Heart left ventricle (tissue), 16 donors: ENCODE results near the gene COPG2. TPM values are rescaled to one million over a fixed set of nuclear protein-coding genes. Genes with fewer than 3 reads are reported as not detected.
"Not testable (repeated sequence)": the region's sequence is repeated elsewhere in the genome, so short reads cannot be mapped to it uniquely, and the experiment has no call there.

Source experiments
- ATAC-seq, 4 donors: fragments of 200-7000 bp; cut with Tn5 transposase; one replicate each; pipeline ENCODE4 v1.9.1; 2020 to 2022; ENCODE audit warnings: moderate library complexity in 4 of 4, mild to moderate bottlenecking in 3 of 4, moderate number of reproducible peaks in 1 of 4
- DNase-seq, 5 donors: peaks; one replicate each; pipeline ENCODE4 v3.0.0-alpha.2; 2020
- H3K27ac ChIP-seq, 12 donors: fragments of 200-600 bp; sonication (generic) in 4 of 12; one replicate each; pipeline versions ENCODE4 v1.5.0 to v1.8.0; 2016 to 2022; ENCODE audit warnings: mild to moderate bottlenecking in 2 of 12
- H3K27me3 ChIP-seq, 9 donors: fragments of 200-600 bp; sonication (generic) in 2 of 9; one replicate each; pipeline versions ENCODE4 v1.5.1 to v1.8.0; 2016 to 2022; ENCODE audit warnings: mild to moderate bottlenecking in 3 of 9
- H3K36me3 ChIP-seq, 9 donors: fragments of 200-600 bp; sonication (generic) in 2 of 9; one replicate each; pipeline versions ENCODE4 v1.5.0 to v1.8.0; 2018 to 2022; ENCODE audit warnings: mild to moderate bottlenecking in 2 of 9
- H3K4me1 ChIP-seq, 12 donors: fragments of 200-600 bp; sonication (generic) in 4 of 12; one replicate each; pipeline versions ENCODE4 v1.5.0 to v1.8.0; 2016 to 2022; ENCODE audit warnings: mild to moderate bottlenecking in 3 of 12
- H3K4me3 ChIP-seq, 12 donors: fragments of 200-600 bp; sonication (generic) in 4 of 12; one replicate each; pipeline versions ENCODE4 v1.5.0 to v1.8.0; 2017 to 2022; ENCODE audit warnings: mild to moderate bottlenecking in 9 of 12, moderate library complexity in 4 of 12
- H3K9me3 ChIP-seq, 12 donors: fragments of 200-600 bp; sonication (generic) in 4 of 12; one replicate each; pipeline versions ENCODE4 v1.5.0 to v1.8.0; 2016 to 2022; ENCODE audit warnings: mild to moderate bottlenecking in 1 of 12
- CTCF ChIP-seq, 12 donors: fragments of 200-600 bp; sonication (generic) in 4 of 12; IDR thresholded peaks; one replicate each; pipeline versions ENCODE4 v1.5.0 to v1.8.0; 2018 to 2022; ENCODE audit warnings: antibody characterized with exemption in 12 of 12, mild to moderate bottlenecking in 5 of 12
- POLR2A ChIP-seq, 2 donors: fragments of 450-650 bp; IDR thresholded peaks; one replicate each; pipeline ENCODE4 v1.6.1; 2017; ENCODE audit warnings: antibody characterized with exemption in 2 of 2, mild to moderate bottlenecking in 2 of 2, moderate library complexity in 2 of 2
- WGBS, 4 donors: extraction: QIAGEN DNeasy Blood & Tissue Kit in 2 of 4; methylation state at CpG; one replicate each; pipeline versions ENCODE4 v1.1.5 to v1.1.7; 2013 to 2018; 5-methylcytosine and 5-hydroxymethylcytosine counted together
- intact Hi-C, 10 donors: fragments of 100-400 bp; cut with DNase I; formaldehyde crosslinking; loops; one replicate each; pipeline versions ENCODE4 v1.11.1 to v1.14.2; 2022
- polyA plus RNA-seq, 2 donors: library from polyadenylated mRNA; stranded (reverse); fragments of 200-250 nt; gene quantifications; one replicate each; pipeline ENCODE4 v1.2.3, GENCODE V29; 2013
- total RNA-seq, 9 donors: library from RNA; depleted of rRNA in 2 of 9; stranded (reverse); fragments of >200 nt in 2 of 9; fragmentation: NEBNext Ultra II Directional in 3 of 9; extraction: Animal tissue kit (Norgen Biotek cat#: 25700) in 3 of 9; gene quantifications; one replicate each; pipeline versions ENCODE4 v1.1.0 to v1.2.4, GENCODE V29; 2016 to 2023
- donor health status: ischemic (EF 13 %, LVEDD 7.1; RV severe dilation, severe dysfunction).
- donor health status: healthy with polysubstance abuse.
- donor health status: DM: no; HTN: yes; CAD: no.
- donor health status: DM: no; HTN: no; CAD: no.
- donor health status: ischemic (EF 25% LVEDD 6.9; RV normal size, moderate dysfunction).
- donor health status: ischemic (EF 25% LVEDD 5.7; RV mildly dilated, moderate dysfunction).
- donor health status: healthy.
- donor health status: DM: yes; HTN: yes; CAD: no.
- donor health status: ischemic (EF 35%, LVEDD 5.7; RV mildly dilated, moderate dysfunction).
- donor health status: nonischemic (EF 11% LVEDD 7.7; RV severe dilation, severe dysfunction).
- donor health status: DM: yes; HTN: yes; CAD: no.
- donor health status: PGD.
- donor health status: ischemic (EF 29% LVEDD 5.4; RV normal size, mild dysfunction).
- donor health status: nonischemic (EF 23%, LVEDD 6.1; RV moderate dilation, normal function).

The COPG2 gene
- total and polyA plus RNA-seq, 11 donors = 6.9 to 26.9 (median 17.3) TPM

- no peaks in the 10 kb centered on the region for H3K4me1 ChIP-seq
- no peak overlapping the region for H3K27ac ChIP-seq
- no peaks in the 10 kb centered on the region for H3K36me3 ChIP-seq
- no peak for TF ChIP-seq POLR2A (IDR thresholded peaks at IDR 0.05)
- no peak for TF ChIP-seq CTCF (IDR thresholded peaks at IDR 0.05)
- intact Hi-C loops = loop anchor here in 2 of 10 donors (10.0 kb wide), 2 partner anchors 215 to 455 kb away; no protein-coding TSS in a partner anchor
- ATAC-seq (no peak), DNase-seq (no peak)
- no peaks in the 10 kb centered on the region for H3K27me3 ChIP-seq
- 67 to 68% (median 68%) methylated on average over 4 of the region's 4 CpGs for WGBS, 4 donors
- no peak overlapping the region for H3K4me3 ChIP-seq
- H3K9me3 ChIP-seq = no peaks in the 10 kb centered on the region
Measured at GRCh38 chr7:130699686-130700085, 31.1 kb upstream of the COPG2 start.

GRCh38 chr7:130697820-130698219 is 29.3 kb upstream of the COPG2 start:
- Histone ChIP-seq H3K9me3 (no peaks in the 10 kb centered on the region), H3K4me1 (no peaks in the 10 kb centered on the region), H3K27ac (no peak overlapping the region), H3K36me3 (no peaks in the 10 kb centered on the region), H3K27me3 (no peaks in the 10 kb centered on the region), H3K4me3 (no peak overlapping the region)
- WGBS, 4 donors = 74 to 87% (median 85%) methylated on average over 2 of the region's 2 CpGs
- intact Hi-C loops = loop anchor here in 2 of 10 donors (10.0 kb wide), 2 partner anchors 213 to 453 kb away; no protein-coding TSS in a partner anchor
- no peak for ATAC-seq
- no peak for TF ChIP-seq POLR2A (IDR thresholded peaks at IDR 0.05)
- no peak for TF ChIP-seq CTCF (IDR thresholded peaks at IDR 0.05)
- DNase-seq = no peak

- intact Hi-C loops = loop anchor here in 2 of 10 donors (10.0 kb wide), 2 partner anchors 211 to 451 kb away; no protein-coding TSS in a partner anchor
- H3K4me1 ChIP-seq = no peaks in the 10 kb centered on the region
- ATAC-seq (no peak), DNase-seq (no peak)
- 47 to 60% (median 54%) methylated on average over 2 of the region's 2 CpGs for WGBS, 4 donors
- TF ChIP-seq POLR2A (IDR thresholded peaks at IDR 0.05) (no peak), CTCF (IDR thresholded peaks at IDR 0.05) (peak; percentile 9 to 55 (median 39))
- no peaks in the 10 kb centered on the region for H3K36me3 ChIP-seq
- H3K4me3 ChIP-seq = no peak overlapping the region
- H3K27ac ChIP-seq = no peak overlapping the region
- H3K27me3 ChIP-seq = no peaks in the 10 kb centered on the region
- H3K9me3 ChIP-seq = peaks cover 0 to 6% (median 0%) of the 10 kb centered on the region in 12 donors
Measured at GRCh38 chr7:130695840-130696239, 27.3 kb upstream of the COPG2 start.

DNA sequence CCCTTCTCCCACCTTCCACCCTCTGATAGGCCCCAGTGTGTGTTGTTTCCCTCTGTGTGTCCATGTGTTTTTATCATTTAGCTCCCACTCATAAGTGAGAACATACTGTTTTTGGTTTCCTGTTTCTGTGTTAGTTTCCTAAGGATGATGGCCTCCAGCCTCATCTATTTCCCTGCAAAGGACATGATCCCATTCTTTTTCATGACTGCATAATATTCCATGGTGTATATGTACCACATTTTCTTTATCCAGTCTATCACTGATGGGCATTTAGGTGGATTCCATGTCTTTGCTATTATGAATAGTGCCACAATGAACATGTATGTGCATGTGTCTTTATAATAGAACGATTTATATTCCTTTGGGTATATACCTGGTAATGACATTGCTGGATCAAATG is 23.8 kb upstream of the COPG2 start:
- ATAC-seq, H3K4me3 ChIP-seq, H3K27me3 ChIP-seq, DNase-seq, H3K27ac ChIP-seq, H3K36me3 ChIP-seq, H3K4me1 ChIP-seq: not testable (repeated sequence)
- WGBS, 4 donors = 85 to 98% (median 92%) methylated on average over 1 of the region's 1 CpG
- intact Hi-C loops = loop anchor here in 2 of 10 donors (10.0 kb wide), 2 partner anchors 208 to 448 kb away; no protein-coding TSS in a partner anchor
- H3K9me3 ChIP-seq = peaks cover 0 to 15% (median 0%) of the 10 kb centered on the region in 12 donors

- Histone ChIP-seq H3K4me3 (no peak overlapping the region), H3K27me3 (no peaks in the 10 kb centered on the region), H3K36me3 (no peaks in the 10 kb centered on the region), H3K27ac (no peak overlapping the region), H3K4me1 (no peaks in the 10 kb centered on the region), H3K9me3 (peaks cover 0 to 15% (median 0%) of the 10 kb centered on the region in 12 donors)
- 80 to 100% (median 89%) methylated on average over 1 of the region's 1 CpG for WGBS, 4 donors
- no peak for DNase-seq
- intact Hi-C loops = loop anchor here in 3 of 10 donors (10.0 kb wide), 3 partner anchors 195 to 445 kb away; partner anchors contain the start of gene MEST (in 1 of the 3)
- ATAC-seq = no peak
- TF ChIP-seq CTCF (IDR thresholded peaks at IDR 0.05) (no peak), POLR2A (IDR thresholded peaks at IDR 0.05) (no peak)
Measured at GRCh38 chr7:130689683-130690082, 21.1 kb upstream of the COPG2 start.
